Dedifferentiated amniotic fluid mesenchymal stem cell (primary cell): ENCODE results near the gene CCDC157.
A peak's percentile ranks its signal among the peaks of the same experiment; 100 is the strongest.

Source experiments
- DNase-seq: peaks from one replicate; pipeline ENCODE4 v3.0.0-alpha.2; 2016; ENCODE audit errors: extremely low spot score

Gene CCDC157

GRCh38 chr22:30354644-30355043 is 2.2 kb upstream of the CCDC157 start:
- DNase-seq: no peak

GRCh38 chr22:30357236-30357570 is 396 bp downstream of the CCDC157 start:
- peak; percentile 18 for DNase-seq

GRCh38 chr22:30357650-30358215 is 926 bp downstream of the CCDC157 start:
- DNase-seq: no peak

- no peak for DNase-seq
These were observed 1.7 kb downstream of the CCDC157 start for GRCh38 chr22:30358541-30358940.

GRCh38 chr22:30361916-30362650 is 5.3 kb downstream of the CCDC157 start:
- no peak for DNase-seq

- no peak for DNase-seq
These were observed 6.0 kb downstream of the CCDC157 start for GRCh38 chr22:30362651-30363281.

GRCh38 chr22:30365891-30366290 is 9.1 kb downstream of the CCDC157 start:
- DNase-seq: no peak

- no peak for DNase-seq
These were observed 11.6 kb downstream of the CCDC157 start for GRCh38 chr22:30368420-30368819.

- no peak for DNase-seq
These were observed 13.9 kb downstream of the CCDC157 start for GRCh38 chr22:30370641-30371230.

- DNase-seq: no peak
These were observed 14.5 kb downstream of the CCDC157 start for GRCh38 chr22:30371321-30371720.

- DNase-seq: no peak
These were observed 15.2 kb downstream of the CCDC157 start for GRCh38 chr22:30371981-30372380.

- no peak for DNase-seq
These were observed 16.1 kb downstream of the CCDC157 start for GRCh38 chr22:30372915-30373314.

GRCh38 chr22:30373331-30374325 is 16.8 kb downstream of the CCDC157 start:
- no peak for DNase-seq

GRCh38 chr22:30375312-30375849 is 18.6 kb downstream of the CCDC157 start:
- DNase-seq: no peak

GRCh38 chr22:30380011-30380410 is 23.2 kb downstream of the CCDC157 start:
- DNase-seq: no peak

- DNase-seq: no peak
These were observed 24.5 kb downstream of the CCDC157 start for GRCh38 chr22:30381264-30381663.

- no peak for DNase-seq
These were observed 25.5 kb downstream of the CCDC157 start for GRCh38 chr22:30382340-30382739.

- DNase-seq: no peak
These were observed 26.3 kb downstream of the CCDC157 start for GRCh38 chr22:30383061-30383460.

GRCh38 chr22:30385942-30386341 is 29.1 kb downstream of the CCDC157 start:
- DNase-seq: no peak

- DNase-seq: no peak
These were observed 29.8 kb downstream of the CCDC157 start for GRCh38 chr22:30386608-30386959.
